Tibial artery (tissue), 4 donors: Measurements from ENCODE around the gene MYORG.

Source experiments
- DNase-seq, 2 donors: peaks; one replicate each; pipeline ENCODE4 v3.0.0-alpha.2; 2019
- H3K27ac ChIP-seq, 2 donors: fragments of 200-600 bp; sonication (generic) in 1 of 2; 1 replicate in 1 of 2; 2 replicates in 1 of 2; pipeline ENCODE4 v1.5.1; 2018 to 2019; ENCODE audit warnings: mild to moderate bottlenecking in 1 of 2
- H3K27me3 ChIP-seq, 2 donors: fragments of 200-600 bp; sonication (generic) in 1 of 2; one replicate each; pipeline versions ENCODE4 v1.5.1 to v1.6.0; 2016 to 2019
- H3K36me3 ChIP-seq, 3 donors: fragments of 200-600 bp; sonication (generic) in 2 of 3; one replicate each; pipeline ENCODE4 v1.5.1; 2016 to 2019; ENCODE audit warnings: mild to moderate bottlenecking in 2 of 3
- H3K4me1 ChIP-seq, 4 donors: fragments of 200-600 bp; sonication (generic) in 2 of 4; 1 replicate in 3 of 4; 2 replicates in 1 of 4; pipeline ENCODE4 v1.5.1; 2016 to 2019
- H3K4me3 ChIP-seq, 2 donors: fragments of 200-600 bp; sonication (generic) in 1 of 2; 1 replicate in 1 of 2; 2 replicates in 1 of 2; pipeline ENCODE4 v1.5.1; 2018 to 2019; ENCODE audit warnings: mild to moderate bottlenecking in 2 of 2
- H3K9me3 ChIP-seq, 3 donors: fragments of 200-600 bp; sonication (generic) in 1 of 3; one replicate each; pipeline ENCODE4 v1.5.1; 2016 to 2019
- CTCF ChIP-seq, 2 experiments: fragments of 200-600 bp in 1 of 2; fragments of 450-650 bp in 1 of 2; IDR thresholded peaks; one replicate each; pipeline ENCODE4 v1.5.1; 2017 to 2019; ENCODE audit warnings: antibody characterized with exemption in 2 of 2, mild to moderate bottlenecking in 1 of 2, moderate library complexity in 1 of 2
- intact Hi-C: fragments of 100-400 bp; cut with DNase I; formaldehyde crosslinking; loops from one replicate; pipeline ENCODE4 v1.15.0; 2023; ENCODE audit warnings: low total_unique reads

Gene MYORG

GRCh38 chr9:34326690-34327089, 50.0 kb downstream of the MYORG start:
- intact Hi-C loops: no loop called here
- Histone ChIP-seq H3K36me3 (no peaks in the 10 kb centered on the region), H3K9me3 (no peaks in the 10 kb centered on the region), H3K4me3 (no peak overlapping the region), H3K4me1 (peaks cover 0 to 29% (median 8%) of the 10 kb centered on the region in 4 donors), H3K27ac (no peak overlapping the region), H3K27me3 (no peaks in the 10 kb centered on the region)
- no peak for TF ChIP-seq CTCF (IDR thresholded peaks at IDR 0.05)
- no peak for DNase-seq

- Histone ChIP-seq H3K27me3 (no peaks in the 10 kb centered on the region), H3K9me3 (no peaks in the 10 kb centered on the region), H3K36me3 (no peaks in the 10 kb centered on the region), H3K27ac (no peak overlapping the region), H3K4me3 (no peak overlapping the region), H3K4me1 (peaks cover 0 to 10% (median 0%) of the 10 kb centered on the region in 4 donors)
- intact Hi-C loops: no loop called here
- DNase-seq: no peak
- TF ChIP-seq CTCF (IDR thresholded peaks at IDR 0.05): no peak
Observed at GRCh38 chr9:34322899-34323591, 53.7 kb downstream of the MYORG start.

GRCh38 chr9:34321451-34321850, 55.2 kb downstream of the MYORG start:
- DNase-seq: no peak
- no peak for TF ChIP-seq CTCF (IDR thresholded peaks at IDR 0.05)
- H3K9me3 ChIP-seq: no peaks in the 10 kb centered on the region
- intact Hi-C loops: no loop called here
- H3K4me1 ChIP-seq: peaks cover 0 to 10% (median 0%) of the 10 kb centered on the region in 4 donors
- H3K4me3 ChIP-seq: no peak overlapping the region
- H3K27me3 ChIP-seq: no peaks in the 10 kb centered on the region
- no peaks in the 10 kb centered on the region for H3K36me3 ChIP-seq
- no peak overlapping the region for H3K27ac ChIP-seq

- no peaks in the 10 kb centered on the region for H3K36me3 ChIP-seq
- no peak overlapping the region for H3K27ac ChIP-seq
- no peak overlapping the region for H3K4me3 ChIP-seq
- no peaks in the 10 kb centered on the region for H3K9me3 ChIP-seq
- peaks cover 0 to 7% (median 0%) of the 10 kb centered on the region in 4 donors for H3K4me1 ChIP-seq
- no peak for DNase-seq
- intact Hi-C loops: no loop called here
- H3K27me3 ChIP-seq: no peaks in the 10 kb centered on the region
- TF ChIP-seq CTCF (IDR thresholded peaks at IDR 0.05): no peak
Observed at GRCh38 chr9:34318163-34318790, 58.4 kb downstream of the MYORG start.

- H3K9me3 ChIP-seq: no peaks in the 10 kb centered on the region
- DNase-seq: no peak
- intact Hi-C loops: no loop called here
Observed at GRCh38 chr9:34317436-34317835, 59.3 kb downstream of the MYORG start.

More at GRCh38 chr9:34317436-34317835, 59.3 kb downstream of the MYORG start:
- no peaks in the 10 kb centered on the region for H3K27me3 ChIP-seq
- no peak for TF ChIP-seq CTCF (IDR thresholded peaks at IDR 0.05)
- H3K4me1 ChIP-seq: no peaks in the 10 kb centered on the region
- H3K4me3 ChIP-seq: no peak overlapping the region
- no peak overlapping the region for H3K27ac ChIP-seq
- H3K36me3 ChIP-seq: no peaks in the 10 kb centered on the region
